ENCODE data around the gene MIEF2. TPM values are rescaled to one million over a fixed set of nuclear protein-coding genes. Genes with fewer than 3 reads are reported as not detected.

MIEF2 gene
- total RNA-seq, 1 donor from 2014 or later = 18.4 TPM

- Histone ChIP-seq H3K27me3 (no peaks in the 10 kb centered on the region), H3K4me3 (peak overlapping the region; percentile 55 to 64), H3K4me1 (peaks cover 22% of the 10 kb centered on the region), H3K27ac (peak overlapping the region; percentile 64), H3K9me3 (no peaks in the 10 kb centered on the region), H3K36me3 (no peaks in the 10 kb centered on the region)
- DNase-seq (ENCODE audit: extremely low spot score in 2 of 2) = no peak
- intact Hi-C loops (cut with DNase I) = no loop called here
- TF ChIP-seq CTCF (IDR thresholded peaks at IDR 0.05) (no peak), POLR2AphosphoS5 (IDR thresholded peaks at IDR 0.05; ENCODE audit: insufficient read depth in 1 of 2, low read depth in 1 of 2) (no peak), POLR2A (IDR thresholded peaks at IDR 0.05) (no peak)
Observed at GRCh38 chr17:18226284-18226945, 34.0 kb upstream of the MIEF2 start.

GRCh38 chr17:18227635-18228034, 32.8 kb upstream of the MIEF2 start:
- Histone ChIP-seq H3K4me3 (no peak overlapping the region), H3K4me1 (peaks cover 22% of the 10 kb centered on the region), H3K9me3 (no peaks in the 10 kb centered on the region), H3K27me3 (no peaks in the 10 kb centered on the region), H3K27ac (no peak overlapping the region), H3K36me3 (no peaks in the 10 kb centered on the region)
- DNase-seq (ENCODE audit: extremely low spot score in 2 of 2) = no peak
- intact Hi-C loops (cut with DNase I) = no loop called here
- no peak for TF ChIP-seq CTCF (IDR thresholded peaks at IDR 0.05)
- no peak for TF ChIP-seq POLR2A (IDR thresholded peaks at IDR 0.05)
- TF ChIP-seq POLR2AphosphoS5 (IDR thresholded peaks at IDR 0.05; ENCODE audit: insufficient read depth in 1 of 2, low read depth in 1 of 2) = no peak

- H3K4me1 ChIP-seq = peaks cover 22% of the 10 kb centered on the region
- H3K27ac ChIP-seq = no peak overlapping the region
- no peak for DNase-seq (ENCODE audit: extremely low spot score in 2 of 2)
- intact Hi-C loops (cut with DNase I) = no loop called here
- no peaks in the 10 kb centered on the region for H3K27me3 ChIP-seq
- TF ChIP-seq POLR2A (IDR thresholded peaks at IDR 0.05) (no peak), POLR2AphosphoS5 (IDR thresholded peaks at IDR 0.05; ENCODE audit: insufficient read depth in 1 of 2, low read depth in 1 of 2) (no peak), CTCF (IDR thresholded peaks at IDR 0.05) (no peak)
- no peak overlapping the region for H3K4me3 ChIP-seq
- no peaks in the 10 kb centered on the region for H3K36me3 ChIP-seq
- no peaks in the 10 kb centered on the region for H3K9me3 ChIP-seq
Observed at GRCh38 chr17:18228176-18228682, 32.2 kb upstream of the MIEF2 start.

GRCh38 chr17:18229254-18229653, 31.2 kb upstream of the MIEF2 start:
- Histone ChIP-seq H3K4me1 (peaks cover 22% of the 10 kb centered on the region), H3K27ac (no peak overlapping the region), H3K27me3 (no peaks in the 10 kb centered on the region), H3K4me3 (no peak overlapping the region), H3K36me3 (peaks cover 0 to 5% of the 10 kb centered on the region in 2 donors), H3K9me3 (no peaks in the 10 kb centered on the region)
- DNase-seq (ENCODE audit: extremely low spot score in 2 of 2) = no peak
- intact Hi-C loops (cut with DNase I) = no loop called here
- no peak for TF ChIP-seq CTCF (IDR thresholded peaks at IDR 0.05)
- TF ChIP-seq POLR2AphosphoS5 (IDR thresholded peaks at IDR 0.05; ENCODE audit: insufficient read depth in 1 of 2, low read depth in 1 of 2) = no peak
- no peak for TF ChIP-seq POLR2A (IDR thresholded peaks at IDR 0.05)

- no peak overlapping the region for H3K4me3 ChIP-seq
- intact Hi-C loops (cut with DNase I) = no loop called here
- no peaks in the 10 kb centered on the region for H3K27me3 ChIP-seq
- DNase-seq (ENCODE audit: extremely low spot score in 2 of 2) = no peak
- H3K36me3 ChIP-seq = peaks cover 0 to 10% of the 10 kb centered on the region in 2 donors
- peaks cover 17% of the 10 kb centered on the region for H3K4me1 ChIP-seq
- no peak overlapping the region for H3K27ac ChIP-seq
- H3K9me3 ChIP-seq = no peaks in the 10 kb centered on the region
- TF ChIP-seq POLR2A (IDR thresholded peaks at IDR 0.05) = no peak
- TF ChIP-seq CTCF (IDR thresholded peaks at IDR 0.05) = no peak
- no peak for TF ChIP-seq POLR2AphosphoS5 (IDR thresholded peaks at IDR 0.05; ENCODE audit: insufficient read depth in 1 of 2, low read depth in 1 of 2)
Observed at GRCh38 chr17:18229771-18230170, 30.7 kb upstream of the MIEF2 start.
